ENCODE measurements around the gene KPNA4.
"Not testable (repeated sequence)": the region's sequence is repeated elsewhere in the genome, so short reads cannot be mapped to it uniquely, and the experiment has no call there.

The KPNA4 gene

DNA sequence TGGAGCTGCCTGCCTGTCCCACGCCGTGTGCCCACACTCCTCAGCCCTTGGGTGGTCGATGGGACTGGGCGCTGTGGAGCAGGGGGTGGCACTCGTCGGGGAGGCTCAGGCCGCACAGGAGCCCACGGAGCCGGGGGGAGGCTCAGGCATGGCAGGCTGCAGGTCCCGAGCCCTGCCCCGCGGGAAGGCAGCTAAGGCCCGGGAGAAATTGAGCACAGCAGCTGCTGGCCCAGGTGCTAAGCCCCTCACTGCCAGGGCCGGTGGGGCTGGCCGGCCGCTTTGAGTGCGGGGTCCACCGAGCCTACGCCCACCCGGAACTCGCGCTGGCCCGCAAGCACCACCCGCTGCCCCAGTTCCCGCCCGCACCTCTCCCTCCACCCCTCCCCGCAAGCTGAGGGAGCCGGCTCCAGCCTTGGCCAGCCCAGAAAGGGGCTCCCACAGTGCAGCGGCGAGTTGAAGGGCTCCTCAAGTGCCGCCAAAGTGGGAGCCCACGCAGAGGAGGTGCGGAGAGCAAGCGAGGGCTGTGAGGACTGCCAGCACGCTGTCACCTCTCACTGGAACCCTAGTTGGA is 8.7 kb upstream of the KPNA4 start:
- DNase-seq (ENCODE audit: low read depth) = not testable (repeated sequence)

GRCh38 chr3:160569894-160570652 is 4.7 kb upstream of the KPNA4 start:
- DNase-seq (ENCODE audit: low read depth) = no peak

- DNase-seq (ENCODE audit: low read depth) = no peak
Measured at GRCh38 chr3:160568989-160569388, 3.6 kb upstream of the KPNA4 start.

DNA sequence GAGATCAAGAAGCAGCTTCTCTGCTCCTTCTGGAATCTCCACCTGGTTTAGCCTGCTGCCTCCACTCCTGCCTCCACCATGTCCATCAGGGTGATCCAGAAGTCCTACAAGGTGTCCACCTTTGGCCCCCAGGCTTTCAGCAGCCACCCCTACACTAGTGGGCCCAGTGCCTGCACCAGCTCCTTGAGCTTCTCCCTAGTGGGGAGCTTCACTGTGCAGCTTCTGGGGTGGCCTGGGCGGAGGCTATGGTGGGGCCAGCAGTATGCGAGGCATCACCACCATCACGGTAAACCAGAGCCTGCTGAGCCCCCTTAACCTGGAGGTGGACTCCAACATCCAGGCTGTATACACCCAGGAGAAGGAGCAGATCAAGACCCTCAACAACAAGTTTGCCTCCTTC is 2.4 kb upstream of the KPNA4 start:
- DNase-seq (ENCODE audit: low read depth) = no peak

GRCh38 chr3:160566499-160566898 is 1.1 kb upstream of the KPNA4 start:
- no peak for DNase-seq (ENCODE audit: low read depth)

GRCh38 chr3:160564949-160565441 is 376 bp downstream of the KPNA4 start:
- DNase-seq (ENCODE audit: low read depth) = peak; percentile 22

GRCh38 chr3:160564258-160564911 is 986 bp downstream of the KPNA4 start:
- no peak for DNase-seq (ENCODE audit: low read depth)

- DNase-seq (ENCODE audit: low read depth) = no peak
Measured at GRCh38 chr3:160562952-160563351, 2.4 kb downstream of the KPNA4 start.

DNA sequence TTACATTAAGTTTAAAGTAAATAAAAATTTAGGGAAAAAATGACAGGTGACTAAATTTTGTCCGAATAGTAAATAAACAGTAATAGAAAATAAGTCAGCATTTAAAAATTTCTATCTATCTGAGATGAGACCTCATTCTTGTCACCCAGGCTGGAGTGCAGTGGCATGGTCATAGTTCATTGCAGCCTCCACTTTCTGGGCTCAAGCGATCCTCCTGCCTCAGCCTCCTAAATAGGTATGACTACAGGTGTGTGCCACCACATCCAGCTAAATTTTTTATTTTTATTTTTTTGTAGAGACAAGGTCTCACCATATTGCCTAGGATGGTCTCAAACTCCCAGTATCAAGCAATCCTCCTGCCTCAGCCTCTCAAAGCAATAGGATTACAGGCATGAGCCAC is 7.8 kb downstream of the KPNA4 start:
- DNase-seq (ENCODE audit: low read depth) = no peak

DNA sequence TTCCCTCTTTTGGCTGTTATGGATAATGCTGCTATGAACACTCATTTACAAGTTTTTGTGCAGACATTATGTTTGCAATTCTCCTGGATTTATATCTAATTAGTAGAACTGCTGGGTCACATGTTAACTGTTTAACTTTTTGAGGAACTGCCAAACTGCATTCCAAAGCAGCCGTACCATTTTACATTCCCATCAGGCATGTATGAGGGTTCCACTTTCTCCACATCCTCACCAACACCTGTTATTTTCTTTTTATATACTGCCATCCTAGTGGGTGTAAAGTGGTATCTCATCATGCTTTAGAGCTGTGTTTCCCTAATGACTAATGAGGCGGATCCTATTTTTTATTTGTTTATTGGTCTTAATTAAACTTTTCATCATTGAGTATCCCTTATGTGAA is 9.2 kb downstream of the KPNA4 start:
- DNase-seq (ENCODE audit: low read depth) = no peak

DNA sequence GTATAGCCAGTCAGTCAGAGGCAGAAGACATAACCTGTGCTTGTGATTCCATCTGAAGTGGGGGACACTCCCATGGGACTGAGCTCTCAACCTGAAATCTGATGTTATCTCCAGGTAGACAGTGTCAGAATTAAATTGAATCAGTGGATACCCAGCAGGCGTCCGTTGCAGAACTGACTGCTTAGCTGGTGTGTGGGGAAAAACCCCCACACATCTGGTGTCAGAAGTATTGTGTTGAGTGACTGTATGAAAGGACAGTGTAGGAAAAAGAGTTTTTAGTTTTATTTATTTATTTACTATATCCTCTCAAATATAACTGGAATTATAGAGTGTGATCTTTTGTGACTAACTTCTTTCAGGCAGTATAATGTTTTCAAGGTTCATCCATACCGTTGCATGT is 10.4 kb downstream of the KPNA4 start:
- DNase-seq (ENCODE audit: low read depth) = no peak

DNA sequence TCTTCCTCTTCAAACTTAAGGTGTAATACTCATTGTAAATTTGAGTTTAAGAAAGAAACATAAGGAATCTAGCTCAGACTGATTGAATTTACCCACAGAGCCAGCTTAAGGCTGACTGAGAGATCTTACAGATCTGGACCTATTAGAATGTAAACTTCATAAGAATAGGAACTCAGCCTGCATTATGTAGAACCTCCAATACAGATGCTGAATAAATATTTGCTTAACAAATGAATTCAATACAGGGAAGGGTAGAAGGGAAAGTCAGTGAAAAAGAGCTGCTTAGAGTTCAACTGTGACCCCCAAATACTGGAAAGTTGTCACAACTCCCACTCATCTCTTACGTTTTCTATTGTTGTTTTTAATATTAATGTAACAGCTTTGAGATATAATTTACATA is 11.5 kb downstream of the KPNA4 start:
- DNase-seq (ENCODE audit: low read depth) = no peak

GRCh38 chr3:160546727-160547126 is 18.6 kb downstream of the KPNA4 start:
- no peak for DNase-seq (ENCODE audit: low read depth)

DNA sequence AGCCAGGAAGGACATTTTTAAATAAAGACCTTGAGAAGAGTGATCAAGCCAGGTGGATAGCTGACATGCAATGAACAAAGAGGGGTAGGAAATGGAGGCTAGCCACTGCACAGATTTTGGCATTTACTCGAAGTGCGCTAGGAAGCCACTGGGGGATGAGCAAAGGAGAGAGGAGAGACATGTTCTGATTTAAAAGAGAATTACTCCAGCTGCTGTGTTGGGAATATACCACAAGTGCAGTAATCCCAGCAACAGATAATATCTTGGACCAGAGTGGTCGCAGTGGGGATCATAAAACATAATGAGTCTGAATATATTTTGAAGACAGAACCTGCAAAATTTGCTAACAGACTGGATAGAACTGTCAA is 19.9 kb downstream of the KPNA4 start:
- no peak for DNase-seq (ENCODE audit: low read depth)

DNA sequence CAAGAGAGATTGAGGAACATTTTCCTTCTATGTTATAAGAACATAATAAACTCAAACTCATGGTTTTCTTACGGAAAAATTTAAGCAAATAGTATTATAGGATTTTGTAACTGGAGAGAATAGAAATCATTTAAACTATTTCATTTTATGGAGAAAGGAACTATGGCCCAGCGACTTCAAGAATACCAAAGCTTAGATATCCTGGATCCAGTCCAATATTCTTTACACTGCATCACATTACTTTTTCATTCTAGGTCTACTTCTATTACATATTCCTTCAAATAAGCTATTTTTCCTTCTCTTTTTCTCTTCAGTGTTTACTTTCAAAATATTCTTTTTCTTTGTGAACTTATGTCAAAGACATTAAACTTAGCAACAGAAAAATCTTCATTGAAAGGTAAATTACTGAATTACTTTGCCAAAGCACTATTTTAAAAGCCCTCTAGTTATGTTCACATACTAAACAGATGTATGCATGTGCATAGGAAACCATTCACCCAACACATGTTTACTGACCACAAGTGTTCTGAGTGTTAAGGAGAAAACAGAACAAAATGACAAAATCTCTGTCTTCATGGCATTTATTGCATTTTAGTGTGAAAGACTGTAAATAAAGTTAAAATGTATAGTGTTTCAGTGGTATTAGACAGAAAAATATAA is 20.4 kb downstream of the KPNA4 start:
- DNase-seq (ENCODE audit: low read depth) = no peak

GRCh38 chr3:160540551-160540950 is 24.8 kb downstream of the KPNA4 start:
- no peak for DNase-seq (ENCODE audit: low read depth)

GRCh38 chr3:160538895-160539294 is 26.5 kb downstream of the KPNA4 start:
- no peak for DNase-seq (ENCODE audit: low read depth)

GRCh38 chr3:160537729-160538128 is 27.6 kb downstream of the KPNA4 start:
- DNase-seq (ENCODE audit: low read depth) = no peak

GRCh38 chr3:160532371-160532770 is 33.0 kb downstream of the KPNA4 start:
- DNase-seq (ENCODE audit: low read depth) = no peak

GRCh38 chr3:160531311-160531710 is 34.1 kb downstream of the KPNA4 start:
- DNase-seq (ENCODE audit: low read depth) = no peak

GRCh38 chr3:160516391-160516790 is 49.0 kb downstream of the KPNA4 start:
- DNase-seq (ENCODE audit: low read depth) = not testable (repeated sequence)

GRCh38 chr3:160501325-160501724 is 64.0 kb downstream of the KPNA4 start:
- no peak for DNase-seq (ENCODE audit: low read depth)

DNA sequence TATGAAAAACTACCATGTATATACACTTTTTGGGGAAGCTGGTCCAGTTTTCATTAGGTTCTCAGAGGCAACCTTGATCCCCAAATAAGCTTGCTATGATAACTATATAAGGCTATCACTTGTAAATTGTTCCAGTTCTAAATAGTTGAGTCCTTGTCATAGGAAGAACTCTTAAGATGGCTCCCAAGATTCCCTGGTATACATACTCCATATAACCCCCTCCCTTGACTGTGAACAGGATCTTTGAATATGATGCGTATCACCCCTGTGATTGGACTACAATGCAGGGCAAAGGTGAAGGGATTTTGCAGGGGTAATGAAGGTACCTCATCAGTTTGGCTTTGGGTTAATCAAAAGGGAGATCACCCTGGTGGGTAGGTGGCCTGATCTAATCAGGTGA is 67.2 kb downstream of the KPNA4 start:
- no peak for DNase-seq (ENCODE audit: low read depth)
